ENCODE measurements around the gene PPIA.

PPIA gene

DNA sequence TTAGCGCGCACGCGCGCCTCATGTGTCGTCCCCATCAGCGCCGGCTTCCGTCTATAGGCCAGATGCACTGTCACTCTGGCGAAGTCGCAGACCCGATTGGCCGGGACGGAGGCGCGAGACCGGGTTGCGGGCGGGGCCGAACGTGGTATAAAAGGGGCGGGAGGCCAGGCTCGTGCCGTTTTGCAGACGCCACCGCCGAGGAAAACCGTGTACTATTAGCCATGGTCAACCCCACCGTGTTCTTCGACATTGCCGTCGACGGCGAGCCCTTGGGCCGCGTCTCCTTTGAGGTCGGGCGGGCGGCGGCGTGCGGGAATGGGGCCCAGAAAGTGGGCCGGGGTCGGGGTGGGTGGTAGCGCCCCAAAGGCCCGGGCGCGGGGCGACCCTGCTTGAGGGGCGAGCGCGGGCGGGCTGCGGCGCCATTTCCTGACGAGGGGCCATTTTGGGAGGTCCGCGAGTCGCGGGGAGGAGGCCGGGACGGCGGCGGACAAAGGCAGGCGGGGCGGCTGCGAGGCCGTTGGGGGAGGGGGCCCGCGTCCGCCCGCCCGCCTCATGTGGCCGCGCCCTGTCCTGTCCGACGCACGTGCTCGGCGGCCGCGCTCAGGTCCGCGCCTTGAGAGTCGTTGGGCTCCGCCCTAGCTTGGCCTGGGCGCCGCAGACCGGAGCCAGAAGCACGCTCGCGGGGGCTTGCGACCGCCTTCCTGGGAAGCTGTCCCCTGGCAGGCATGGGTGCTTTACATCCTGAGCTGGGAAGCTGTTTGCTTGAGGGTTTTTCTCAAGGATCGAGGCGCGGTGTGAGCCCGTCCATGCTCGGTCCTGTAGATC lies at the start of gene PPIA:
TSS of gene PPIA (plus strand) at position 178 of the 825 bp plus-strand sequence. CDS start at position 222, 44 bp downstream.
- Mint-ChIP-seq H3K9me3 (no peaks in the 10 kb centered on the region), H3K36me3 (ENCODE audit: low read depth) (peaks cover 45% of the 10 kb centered on the region), H3K4me1 (ENCODE audit: low read depth) (peaks cover 27% of the 10 kb centered on the region)

DNA sequence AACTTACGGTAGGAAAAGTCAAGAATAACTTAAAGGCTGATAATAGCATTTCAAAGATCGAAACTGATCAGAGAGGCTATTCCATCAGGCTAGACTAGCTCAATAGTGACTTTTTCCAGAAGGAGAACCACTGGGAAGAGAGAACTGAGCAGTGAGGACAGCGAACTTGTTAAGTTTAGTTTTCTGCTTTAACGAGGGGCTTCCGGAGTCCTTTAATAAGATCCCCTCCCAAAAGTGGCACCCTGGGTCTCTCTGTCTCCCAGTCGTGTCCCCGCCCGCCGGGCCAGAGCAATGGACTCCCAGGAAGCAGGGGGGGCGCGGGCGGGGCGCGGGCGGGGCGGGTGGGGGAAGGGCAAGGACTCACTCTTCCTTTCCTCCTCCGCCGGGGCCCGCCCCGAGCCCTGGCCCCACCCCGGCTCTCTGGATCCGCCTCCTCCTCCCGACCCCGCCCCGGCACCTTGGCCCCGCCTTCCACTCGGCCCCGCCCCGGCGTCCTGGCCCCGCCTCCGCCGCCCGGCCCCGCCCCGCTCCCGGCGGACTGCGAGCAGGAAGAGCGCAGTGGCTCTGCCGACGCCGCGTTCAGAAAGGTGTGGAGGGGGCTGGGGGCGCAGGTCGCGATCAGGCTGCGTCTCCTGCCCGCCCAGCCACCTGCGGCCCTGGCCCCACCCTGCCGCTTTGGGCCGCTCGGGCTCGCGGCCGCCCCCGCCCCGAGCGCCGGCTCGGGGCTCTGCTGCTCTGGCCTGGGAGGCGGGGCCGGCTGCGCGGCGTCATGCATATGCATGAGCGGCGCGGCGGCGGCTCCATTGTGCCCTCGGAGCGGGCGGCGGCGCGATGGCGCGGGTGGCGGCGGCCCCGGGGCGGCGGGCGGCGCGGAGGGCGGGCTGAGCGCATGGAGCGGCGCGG lies 48.2 kb upstream of the PPIA start, which contains the start of gene ZMIZ2:
TSS of gene ZMIZ2 (plus strand) at position 803 of the 903 bp plus-strand sequence. CDS start 7,403 bp downstream, outside the sequence.
- H3K4me3 Mint-ChIP-seq: peak within 1 kb of the TSS; percentile 84
- peak within 1 kb of the TSS; percentile 90 for H3K27ac Mint-ChIP-seq
- DNase-seq (ENCODE audit: low spot score): peak; percentile 90
- H3K36me3 Mint-ChIP-seq (ENCODE audit: low read depth): peaks cover 8% of the 10 kb centered on the region
- H3K9me3 Mint-ChIP-seq: no peaks in the 10 kb centered on the region
- H3K4me1 Mint-ChIP-seq (ENCODE audit: low read depth): peaks cover 35% of the 10 kb centered on the region
- no peaks in the 10 kb centered on the region for H3K27me3 Mint-ChIP-seq (ENCODE audit: low read depth)

More for the DNA sequence above, at the start of gene PPIA:
- peak; percentile 99 for DNase-seq (ENCODE audit: low spot score)
- Mint-ChIP-seq H3K27me3 (ENCODE audit: low read depth) (no peaks in the 10 kb centered on the region), H3K4me3 (peak within 1 kb of the TSS; percentile 97), H3K27ac (peak within 1 kb of the TSS; percentile 97)

DNA sequence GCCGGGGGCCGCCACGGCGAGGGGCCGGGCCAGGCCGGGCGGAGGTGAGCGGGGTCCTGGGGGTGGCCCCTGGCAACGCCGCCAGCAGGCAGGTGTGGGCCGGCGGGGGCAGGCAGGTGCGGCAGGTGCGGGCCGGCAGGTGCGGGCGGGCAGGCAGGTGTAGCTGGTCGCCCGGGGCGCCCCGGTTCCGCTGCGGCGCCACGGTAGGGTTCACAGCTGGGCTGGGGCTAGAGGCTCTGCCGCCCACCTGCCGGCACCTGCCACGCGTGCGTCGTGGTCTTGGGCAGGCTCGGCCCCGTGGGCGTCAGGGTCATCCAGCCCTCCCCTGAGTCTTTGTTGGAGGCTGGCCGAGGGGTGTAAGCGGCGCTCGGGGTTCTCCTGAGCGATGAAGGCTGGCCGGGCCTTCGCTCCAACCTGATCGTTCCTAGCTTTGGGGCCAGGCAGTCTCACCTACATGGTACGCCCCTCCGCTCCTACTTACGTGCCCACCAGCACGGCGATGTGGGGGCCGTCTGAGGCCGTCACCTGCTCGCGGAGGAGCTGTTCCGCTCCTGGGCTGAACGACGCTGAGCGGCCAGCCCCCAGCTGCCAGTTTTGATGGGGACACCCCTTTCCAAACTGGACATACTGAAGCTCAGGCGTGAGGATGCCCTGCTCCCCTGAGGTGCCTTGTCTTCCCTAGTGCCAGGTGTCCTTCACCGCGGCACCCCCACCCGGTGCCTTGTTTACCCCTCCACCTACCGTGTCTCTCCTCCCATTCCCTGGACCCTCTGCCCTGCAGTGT lies 47.3 kb upstream of the PPIA start:
- no peak for DNase-seq (ENCODE audit: low spot score)

DNA sequence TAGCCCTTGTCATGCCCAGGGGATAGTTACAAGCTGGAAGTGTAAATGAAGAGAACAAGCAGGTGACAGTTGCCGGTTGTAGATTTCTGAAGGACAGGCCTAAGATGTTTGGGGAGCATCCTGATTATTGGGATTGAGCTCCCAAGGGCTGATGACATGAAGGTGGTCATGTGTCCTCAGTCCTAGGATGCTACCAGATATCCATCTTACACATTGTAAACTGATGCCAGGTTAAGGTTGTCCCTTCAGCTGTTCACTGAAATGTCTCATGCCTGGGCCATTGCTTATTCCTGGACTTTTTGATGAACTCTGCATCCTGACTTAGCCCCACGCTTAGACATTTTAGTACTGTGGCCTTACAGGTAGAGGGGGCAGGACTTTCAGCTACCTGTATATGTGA lies 46.5 kb upstream of the PPIA start:
- Mint-ChIP-seq H3K36me3 (ENCODE audit: low read depth) (peaks cover 8% of the 10 kb centered on the region), H3K4me3 (peak overlapping the region; percentile 84), H3K9me3 (no peaks in the 10 kb centered on the region), H3K4me1 (ENCODE audit: low read depth) (peaks cover 35% of the 10 kb centered on the region), H3K27ac (peak overlapping the region; percentile 87), H3K27me3 (ENCODE audit: low read depth) (no peaks in the 10 kb centered on the region)
- DNase-seq (ENCODE audit: low spot score): no peak

More for the DNA sequence above, 47.3 kb upstream of the PPIA start:
- H3K27ac Mint-ChIP-seq: peak overlapping the region; percentile 72
- H3K36me3 Mint-ChIP-seq (ENCODE audit: low read depth): peaks cover 8% of the 10 kb centered on the region
- H3K4me3 Mint-ChIP-seq: peak overlapping the region; percentile 84
- no peaks in the 10 kb centered on the region for H3K27me3 Mint-ChIP-seq (ENCODE audit: low read depth)
- no peaks in the 10 kb centered on the region for H3K9me3 Mint-ChIP-seq
- peaks cover 35% of the 10 kb centered on the region for H3K4me1 Mint-ChIP-seq (ENCODE audit: low read depth)

DNA sequence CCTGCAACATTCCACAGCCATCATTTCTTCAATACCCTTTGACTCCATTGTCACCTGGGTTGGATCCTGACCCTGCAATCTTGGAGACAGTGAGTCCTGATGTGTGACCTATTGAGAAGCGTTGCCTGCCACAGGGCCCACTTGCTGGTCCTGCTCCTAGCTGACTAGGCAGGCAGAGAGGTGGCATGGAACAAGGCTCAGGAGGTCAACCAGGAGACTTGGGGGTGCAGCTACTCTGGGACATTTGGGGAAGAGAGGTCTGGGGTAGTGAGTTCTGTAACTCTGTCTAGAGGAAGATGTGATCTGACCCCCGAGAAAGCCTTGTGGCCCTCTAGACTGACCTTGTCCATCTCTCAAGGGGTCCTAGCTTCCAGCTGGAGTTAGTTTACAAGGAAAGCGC lies 46.1 kb upstream of the PPIA start:
- peak overlapping the region; percentile 84 for H3K4me3 Mint-ChIP-seq
- H3K9me3 Mint-ChIP-seq: no peaks in the 10 kb centered on the region
- H3K27ac Mint-ChIP-seq: peak overlapping the region; percentile 87
- DNase-seq (ENCODE audit: low spot score): no peak
- no peaks in the 10 kb centered on the region for H3K27me3 Mint-ChIP-seq (ENCODE audit: low read depth)
- peaks cover 8% of the 10 kb centered on the region for H3K36me3 Mint-ChIP-seq (ENCODE audit: low read depth)
- H3K4me1 Mint-ChIP-seq (ENCODE audit: low read depth): peaks cover 35% of the 10 kb centered on the region

DNA sequence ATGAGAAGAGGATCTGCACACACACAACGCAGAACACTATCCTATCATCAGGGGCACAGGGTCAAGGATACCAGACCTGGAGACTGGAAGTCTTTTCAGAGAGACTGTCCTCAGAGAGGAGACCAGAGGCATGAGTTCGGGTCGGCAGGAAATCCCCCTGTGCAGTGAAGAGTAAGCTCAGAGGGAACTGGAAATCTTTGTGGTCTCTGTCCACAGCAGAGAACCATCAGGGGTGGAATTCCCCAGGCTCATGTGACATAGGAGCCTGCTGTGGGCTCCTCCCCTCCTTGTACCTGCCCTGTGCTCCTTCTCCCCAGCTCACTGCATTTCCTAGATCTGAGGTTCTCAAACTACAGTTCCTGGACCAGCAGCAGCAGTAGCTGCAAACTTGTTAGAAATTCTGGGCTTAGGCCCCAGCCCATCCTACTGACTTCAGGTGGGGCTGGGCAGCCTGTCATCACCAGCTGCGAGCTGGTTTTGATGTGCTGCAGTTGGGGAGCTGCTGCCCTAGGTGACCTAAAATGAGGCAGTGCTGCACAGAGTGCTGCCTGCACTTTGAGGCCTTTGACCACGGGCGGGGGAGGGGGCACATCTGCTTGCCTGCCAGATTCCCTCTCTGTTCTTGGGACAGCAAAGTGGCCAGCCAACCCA lies 45.4 kb upstream of the PPIA start:
- Mint-ChIP-seq H3K27me3 (ENCODE audit: low read depth) (no peaks in the 10 kb centered on the region), H3K9me3 (no peaks in the 10 kb centered on the region), H3K4me1 (ENCODE audit: low read depth) (peaks cover 35% of the 10 kb centered on the region), H3K36me3 (ENCODE audit: low read depth) (peaks cover 8% of the 10 kb centered on the region), H3K27ac (peak overlapping the region; percentile 87), H3K4me3 (peak overlapping the region; percentile 84)
- DNase-seq (ENCODE audit: low spot score): peak; percentile 68

DNA sequence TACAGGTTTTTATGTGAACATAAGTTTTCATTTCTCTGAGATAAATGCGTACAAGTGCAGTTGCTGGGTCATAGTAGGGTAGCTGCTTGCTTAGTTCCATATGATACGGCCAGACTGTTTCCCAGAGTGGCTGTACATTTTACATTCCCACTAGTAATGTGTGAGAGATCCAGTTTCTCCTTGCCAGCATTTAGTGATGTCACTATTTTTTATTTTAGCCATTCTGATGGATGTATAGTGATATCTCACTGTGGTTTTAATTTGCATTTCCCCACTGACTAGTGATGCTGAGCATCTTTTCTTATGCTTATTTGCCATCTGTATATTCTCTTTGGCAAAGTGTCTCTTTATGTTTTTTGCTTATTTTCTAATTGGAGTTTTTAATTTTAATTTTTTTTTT lies 43.7 kb upstream of the PPIA start:
- Mint-ChIP-seq H3K4me3 (no peak overlapping the region), H3K27me3 (ENCODE audit: low read depth) (no peaks in the 10 kb centered on the region), H3K27ac (no peak overlapping the region), H3K9me3 (no peaks in the 10 kb centered on the region), H3K36me3 (ENCODE audit: low read depth) (peaks cover 8% of the 10 kb centered on the region), H3K4me1 (ENCODE audit: low read depth) (peaks cover 29% of the 10 kb centered on the region)
- no peak for DNase-seq (ENCODE audit: low spot score)

DNA sequence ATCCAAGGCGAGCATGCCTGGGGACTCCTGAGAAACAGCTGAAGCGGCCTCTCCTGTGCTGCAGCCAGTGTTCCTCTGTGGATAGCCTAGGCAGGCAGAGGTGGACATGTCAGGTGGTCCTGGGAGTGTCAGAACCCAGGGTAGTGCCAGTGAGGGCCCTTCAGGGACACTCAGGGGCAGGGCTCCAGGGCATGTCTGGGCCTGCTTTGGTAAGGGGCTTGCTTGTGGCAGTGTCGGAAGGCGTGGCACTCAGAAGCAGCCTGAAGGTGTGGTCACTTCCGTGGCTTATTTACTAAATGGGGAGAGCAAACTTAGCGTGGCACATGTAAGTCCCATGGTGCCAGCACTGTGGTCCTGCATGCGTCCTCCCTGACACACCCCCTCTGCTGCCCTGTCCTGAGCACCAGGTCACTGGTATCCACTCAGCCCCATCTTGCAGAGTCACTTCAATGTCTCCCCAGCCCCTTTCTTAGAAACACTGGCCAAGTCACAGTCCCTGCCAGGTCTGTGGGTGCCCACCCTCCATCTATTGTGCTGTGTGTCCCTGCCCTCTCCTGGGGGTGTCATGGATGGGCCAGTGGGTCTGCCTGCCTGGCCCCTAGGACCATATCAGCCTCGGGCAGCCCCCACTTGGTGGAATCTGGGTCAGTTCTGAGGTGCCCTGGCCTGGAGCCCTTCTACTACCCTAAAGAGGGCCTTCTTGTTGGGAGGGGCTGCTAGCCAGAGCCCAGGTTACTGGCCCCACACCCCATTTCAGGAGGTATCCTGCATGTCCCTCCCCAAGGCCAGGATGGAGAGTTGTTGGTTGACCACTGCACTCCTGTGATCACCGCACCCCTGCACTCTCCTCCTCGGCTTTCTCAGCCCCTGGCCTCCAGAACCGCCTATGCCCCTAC lies 41.4 kb upstream of the PPIA start:
- H3K27ac Mint-ChIP-seq: peak overlapping the region; percentile 45
- H3K36me3 Mint-ChIP-seq (ENCODE audit: low read depth): peaks cover 10% of the 10 kb centered on the region
- no peak for DNase-seq (ENCODE audit: low spot score)
- peaks cover 20% of the 10 kb centered on the region for H3K4me1 Mint-ChIP-seq (ENCODE audit: low read depth)
- H3K4me3 Mint-ChIP-seq: no peak overlapping the region
- no peaks in the 10 kb centered on the region for H3K27me3 Mint-ChIP-seq (ENCODE audit: low read depth)
- no peaks in the 10 kb centered on the region for H3K9me3 Mint-ChIP-seq

DNA sequence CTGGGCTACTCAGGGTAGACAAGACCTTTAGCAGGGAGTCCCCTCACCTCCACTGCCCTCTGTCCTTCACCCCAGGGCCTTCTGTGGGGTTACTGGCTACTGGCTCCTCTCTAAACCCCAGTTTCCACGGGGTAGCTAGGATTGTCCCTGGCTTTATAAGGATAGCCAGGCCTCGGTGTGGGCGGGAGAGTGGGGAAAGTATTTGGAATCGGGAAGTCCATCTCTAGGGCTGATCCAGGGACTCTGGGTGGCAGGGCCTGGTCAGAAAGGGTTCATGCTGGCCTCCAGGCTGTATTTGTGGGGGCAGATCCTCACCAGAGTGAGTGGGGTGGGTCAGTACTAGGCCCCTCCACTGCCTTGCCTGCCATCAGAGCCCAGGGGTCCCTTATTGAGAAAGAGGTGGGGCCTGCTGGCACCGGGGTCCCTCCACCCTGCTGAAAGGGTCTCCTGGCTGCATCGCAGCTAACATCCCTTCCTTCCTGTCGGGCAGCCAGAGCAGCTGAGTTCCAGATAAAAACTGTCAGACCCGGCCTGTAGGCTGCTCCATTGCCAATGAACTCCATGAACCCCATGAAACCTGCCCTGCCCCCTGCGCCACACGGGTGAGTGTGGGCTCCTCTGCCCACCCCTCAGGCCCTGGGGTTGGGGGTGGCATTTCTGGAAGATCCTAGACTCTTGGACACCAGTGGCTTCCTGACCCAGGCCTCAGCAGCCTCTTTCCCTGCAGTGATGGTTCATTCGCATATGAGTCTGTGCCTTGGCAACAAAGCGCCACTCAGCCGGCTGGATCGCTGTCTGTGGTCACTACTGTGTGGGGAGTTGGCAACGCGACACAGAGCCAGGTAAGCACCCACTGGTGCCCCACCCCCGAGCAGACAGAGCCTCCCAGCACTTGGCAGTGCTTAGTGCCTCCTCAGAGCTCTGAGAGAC lies 40.5 kb upstream of the PPIA start:
- Mint-ChIP-seq H3K4me3 (no peak overlapping the region), H3K27me3 (ENCODE audit: low read depth) (no peaks in the 10 kb centered on the region), H3K27ac (no peak overlapping the region), H3K36me3 (ENCODE audit: low read depth) (peaks cover 9% of the 10 kb centered on the region), H3K4me1 (ENCODE audit: low read depth) (peaks cover 12% of the 10 kb centered on the region), H3K9me3 (no peaks in the 10 kb centered on the region)
- no peak for DNase-seq (ENCODE audit: low spot score)

DNA sequence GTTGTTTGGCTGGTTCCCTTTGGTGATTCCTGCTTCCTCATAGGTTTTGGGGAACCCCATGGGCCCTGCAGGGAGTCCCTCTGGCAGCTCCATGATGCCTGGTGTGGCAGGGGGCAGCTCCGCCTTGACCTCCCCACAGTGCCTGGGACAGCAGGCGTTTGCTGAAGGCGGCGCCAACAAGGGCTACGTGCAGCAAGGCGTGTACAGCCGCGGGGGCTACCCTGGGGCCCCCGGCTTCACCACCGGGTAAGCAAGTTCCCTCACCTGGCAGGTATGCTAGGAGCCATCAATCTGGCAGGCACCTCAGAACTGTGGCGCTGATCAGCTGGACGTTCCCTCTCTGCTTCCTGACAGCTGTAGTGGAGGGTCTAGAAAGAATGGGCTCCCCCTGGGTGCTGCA lies 39.6 kb upstream of the PPIA start:
- H3K9me3 Mint-ChIP-seq: no peaks in the 10 kb centered on the region
- no peaks in the 10 kb centered on the region for H3K27me3 Mint-ChIP-seq (ENCODE audit: low read depth)
- no peak for DNase-seq (ENCODE audit: low spot score)
- no peak overlapping the region for H3K27ac Mint-ChIP-seq
- peaks cover 12% of the 10 kb centered on the region for H3K36me3 Mint-ChIP-seq (ENCODE audit: low read depth)
- no peak overlapping the region for H3K4me3 Mint-ChIP-seq
- H3K4me1 Mint-ChIP-seq (ENCODE audit: low read depth): peaks cover 7% of the 10 kb centered on the region

DNA sequence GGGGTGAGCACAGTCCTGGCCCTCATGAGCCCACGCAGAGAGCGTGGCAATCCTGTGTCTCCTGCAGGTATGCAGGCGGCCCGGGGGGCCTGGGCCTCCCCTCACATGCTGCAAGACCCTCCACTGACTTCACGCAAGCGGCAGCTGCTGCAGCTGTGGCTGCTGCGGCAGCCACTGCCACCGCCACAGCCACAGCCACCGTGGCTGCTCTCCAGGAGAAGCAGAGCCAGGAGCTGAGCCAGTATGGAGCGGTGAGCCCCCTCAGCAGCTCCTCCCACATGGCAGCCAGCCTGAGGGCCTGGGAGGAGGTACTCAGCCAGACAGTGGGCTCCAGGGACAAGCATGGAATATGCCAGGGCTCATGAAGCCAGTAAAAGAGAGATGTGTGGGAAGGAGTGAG lies 39.2 kb upstream of the PPIA start:
- Mint-ChIP-seq H3K4me3 (no peak overlapping the region), H3K27me3 (ENCODE audit: low read depth) (no peaks in the 10 kb centered on the region), H3K9me3 (no peaks in the 10 kb centered on the region), H3K36me3 (ENCODE audit: low read depth) (peaks cover 15% of the 10 kb centered on the region), H3K27ac (no peak overlapping the region), H3K4me1 (ENCODE audit: low read depth) (peaks cover 6% of the 10 kb centered on the region)
- no peak for DNase-seq (ENCODE audit: low spot score)
